Stimulated activated naive CD8-positive, alpha-beta T cell treated with anti-CD3 and anti-CD28 coated beads, Interleukin-15, Interleukin-2, amounts not matched to agents 100 ng/mL and 50 ng/mL, for 24 hours (primary cell): ENCODE results near the gene KAT2B.

Experiments
- H3K27ac Mint-ChIP-seq: one replicate; pipeline ENCODE4 v1.8.0; 2021; ENCODE audit warnings: mild to moderate bottlenecking, mixed read lengths
- H3K27me3 Mint-ChIP-seq: one replicate; pipeline ENCODE4 v1.8.0; 2021; ENCODE audit warnings: mixed read lengths
- H3K36me3 Mint-ChIP-seq: one replicate; pipeline ENCODE4 v1.8.0; 2021; ENCODE audit warnings: low read depth, mixed read lengths
- H3K4me1 Mint-ChIP-seq: one replicate; pipeline ENCODE4 v1.8.0; 2021; ENCODE audit warnings: low read depth, mixed read lengths
- H3K4me3 Mint-ChIP-seq: one replicate; pipeline ENCODE4 v1.8.0; 2021; ENCODE audit warnings: mild to moderate bottlenecking, mixed read lengths
- H3K9me3 Mint-ChIP-seq: one replicate; pipeline ENCODE4 v1.8.0; 2021; ENCODE audit warnings: mixed read lengths

The KAT2B gene

GRCh38 chr3:20052851-20053250, 12.6 kb downstream of the KAT2B start:
- H3K27me3 Mint-ChIP-seq: no peaks in the 10 kb centered on the region
- peaks cover 53% of the 10 kb centered on the region for H3K4me1 Mint-ChIP-seq
- no peaks in the 10 kb centered on the region for H3K36me3 Mint-ChIP-seq
- no peaks in the 10 kb centered on the region for H3K9me3 Mint-ChIP-seq
- H3K4me3 Mint-ChIP-seq: no peak overlapping the region
- peak overlapping the region; percentile 77 for H3K27ac Mint-ChIP-seq

- Mint-ChIP-seq H3K27me3 (no peaks in the 10 kb centered on the region), H3K27ac (no peak overlapping the region)
Measured at GRCh38 chr3:20054549-20054987, 14.3 kb downstream of the KAT2B start.

GRCh38 chr3:20055020-20055775, 15.0 kb downstream of the KAT2B start:
- Mint-ChIP-seq H3K4me1 (peaks cover 39% of the 10 kb centered on the region), H3K9me3 (no peaks in the 10 kb centered on the region), H3K4me3 (no peak overlapping the region), H3K27ac (no peak overlapping the region), H3K36me3 (no peaks in the 10 kb centered on the region), H3K27me3 (no peaks in the 10 kb centered on the region)

More at GRCh38 chr3:20054549-20054987, 14.3 kb downstream of the KAT2B start:
- H3K36me3 Mint-ChIP-seq: no peaks in the 10 kb centered on the region
- no peaks in the 10 kb centered on the region for H3K9me3 Mint-ChIP-seq
- no peak overlapping the region for H3K4me3 Mint-ChIP-seq
- peaks cover 36% of the 10 kb centered on the region for H3K4me1 Mint-ChIP-seq

GRCh38 chr3:20055842-20056241, 15.6 kb downstream of the KAT2B start:
- no peaks in the 10 kb centered on the region for H3K27me3 Mint-ChIP-seq
- H3K36me3 Mint-ChIP-seq: no peaks in the 10 kb centered on the region
- peaks cover 39% of the 10 kb centered on the region for H3K4me1 Mint-ChIP-seq
- no peaks in the 10 kb centered on the region for H3K9me3 Mint-ChIP-seq
- H3K4me3 Mint-ChIP-seq: no peak overlapping the region
- no peak overlapping the region for H3K27ac Mint-ChIP-seq

GRCh38 chr3:20056725-20057611, 16.7 kb downstream of the KAT2B start:
- Mint-ChIP-seq H3K4me3 (no peak overlapping the region), H3K9me3 (no peaks in the 10 kb centered on the region), H3K27me3 (no peaks in the 10 kb centered on the region), H3K27ac (no peak overlapping the region), H3K36me3 (no peaks in the 10 kb centered on the region), H3K4me1 (peaks cover 35% of the 10 kb centered on the region)

GRCh38 chr3:20057612-20058180, 17.4 kb downstream of the KAT2B start:
- no peaks in the 10 kb centered on the region for H3K9me3 Mint-ChIP-seq
- no peaks in the 10 kb centered on the region for H3K27me3 Mint-ChIP-seq
- H3K4me3 Mint-ChIP-seq: no peak overlapping the region
- no peak overlapping the region for H3K27ac Mint-ChIP-seq
- H3K36me3 Mint-ChIP-seq: no peaks in the 10 kb centered on the region
- peaks cover 32% of the 10 kb centered on the region for H3K4me1 Mint-ChIP-seq

- H3K27ac Mint-ChIP-seq: no peak overlapping the region
- peaks cover 41% of the 10 kb centered on the region for H3K4me1 Mint-ChIP-seq
- H3K36me3 Mint-ChIP-seq: no peaks in the 10 kb centered on the region
- no peaks in the 10 kb centered on the region for H3K27me3 Mint-ChIP-seq
- H3K4me3 Mint-ChIP-seq: no peak overlapping the region
- H3K9me3 Mint-ChIP-seq: no peaks in the 10 kb centered on the region
Measured at GRCh38 chr3:20059929-20060328, 19.7 kb downstream of the KAT2B start.

GRCh38 chr3:20060974-20061685, 20.9 kb downstream of the KAT2B start:
- H3K36me3 Mint-ChIP-seq: no peaks in the 10 kb centered on the region
- no peaks in the 10 kb centered on the region for H3K27me3 Mint-ChIP-seq
- no peaks in the 10 kb centered on the region for H3K9me3 Mint-ChIP-seq
- peak overlapping the region; percentile 51 for H3K4me3 Mint-ChIP-seq
- H3K27ac Mint-ChIP-seq: peak overlapping the region; percentile 68
- peaks cover 45% of the 10 kb centered on the region for H3K4me1 Mint-ChIP-seq

GRCh38 chr3:20062996-20063395, 22.8 kb downstream of the KAT2B start:
- H3K4me1 Mint-ChIP-seq: peaks cover 54% of the 10 kb centered on the region
- no peaks in the 10 kb centered on the region for H3K27me3 Mint-ChIP-seq
- no peaks in the 10 kb centered on the region for H3K9me3 Mint-ChIP-seq
- no peak overlapping the region for H3K4me3 Mint-ChIP-seq
- H3K27ac Mint-ChIP-seq: peak overlapping the region; percentile 8
- H3K36me3 Mint-ChIP-seq: no peaks in the 10 kb centered on the region

- Mint-ChIP-seq H3K9me3 (no peaks in the 10 kb centered on the region), H3K4me3 (no peak overlapping the region), H3K36me3 (no peaks in the 10 kb centered on the region), H3K4me1 (peaks cover 67% of the 10 kb centered on the region), H3K27ac (no peak overlapping the region), H3K27me3 (no peaks in the 10 kb centered on the region)
Measured at GRCh38 chr3:20064387-20064786, 24.1 kb downstream of the KAT2B start.

GRCh38 chr3:20064796-20065564, 24.7 kb downstream of the KAT2B start:
- Mint-ChIP-seq H3K9me3 (no peaks in the 10 kb centered on the region), H3K27me3 (no peaks in the 10 kb centered on the region), H3K36me3 (no peaks in the 10 kb centered on the region), H3K4me1 (peaks cover 62% of the 10 kb centered on the region), H3K4me3 (no peak overlapping the region), H3K27ac (no peak overlapping the region)

- Mint-ChIP-seq H3K4me3 (no peak overlapping the region), H3K27ac (no peak overlapping the region), H3K4me1 (peaks cover 51% of the 10 kb centered on the region)
Measured at GRCh38 chr3:20066079-20066478, 25.8 kb downstream of the KAT2B start.

GRCh38 chr3:20066850-20067617, 26.8 kb downstream of the KAT2B start:
- Mint-ChIP-seq H3K9me3 (no peaks in the 10 kb centered on the region), H3K4me1 (peaks cover 46% of the 10 kb centered on the region), H3K36me3 (peaks cover 8% of the 10 kb centered on the region), H3K4me3 (no peak overlapping the region), H3K27ac (no peak overlapping the region), H3K27me3 (no peaks in the 10 kb centered on the region)

More at GRCh38 chr3:20066079-20066478, 25.8 kb downstream of the KAT2B start:
- Mint-ChIP-seq H3K9me3 (no peaks in the 10 kb centered on the region), H3K27me3 (no peaks in the 10 kb centered on the region), H3K36me3 (peaks cover under 1% of the 10 kb centered on the region)
